Measurements from ENCODE around the gene ABHD11. TPM values are rescaled to one million over a fixed set of nuclear protein-coding genes. Genes with fewer than 3 reads are reported as not detected.
"Not testable (repeated sequence)": the region's sequence is repeated elsewhere in the genome, so short reads cannot be mapped to it uniquely, and the experiment has no call there.

Gene ABHD11
- total RNA-seq, 2 experiments from 2014 or later, result 8.5 to 11.5 TPM

DNA sequence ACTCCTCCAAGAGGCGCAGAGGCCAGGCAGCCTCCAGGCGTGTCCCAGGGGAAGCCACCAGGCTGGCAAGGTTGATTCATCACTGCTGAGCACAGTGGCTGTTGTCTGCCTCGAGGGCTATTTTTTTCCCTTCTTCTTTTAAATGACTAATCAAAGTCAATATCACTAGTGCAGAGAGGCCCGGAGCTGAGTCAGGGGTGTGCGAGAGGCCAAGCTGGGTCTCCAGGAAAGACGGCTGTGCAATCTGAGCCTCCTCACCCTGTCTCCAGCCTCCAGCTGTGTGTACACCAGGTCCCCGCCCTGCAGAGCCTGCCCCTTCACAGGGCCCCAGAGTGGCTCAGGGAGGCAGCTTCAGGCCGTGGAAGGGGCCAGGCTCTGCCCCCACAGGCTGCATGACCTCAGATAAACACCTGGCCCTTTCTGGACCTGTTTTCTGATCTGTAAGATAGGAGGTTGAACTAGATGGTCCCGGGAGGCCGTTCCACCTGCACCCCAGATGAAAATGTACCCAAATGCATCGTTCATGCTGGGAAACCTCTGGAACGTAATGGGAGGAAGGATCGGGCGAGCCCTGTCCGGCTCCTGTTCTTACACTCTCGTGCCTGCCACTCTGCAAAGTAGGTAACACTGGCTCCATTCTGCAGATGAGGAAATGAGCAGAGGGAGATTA is 22.8 kb downstream of the ABHD11 start:
- H3K9me3 Mint-ChIP-seq, result no peaks in the 10 kb centered on the region
- DNase-seq, result peak in 3 of 14 experiments; percentile 31 to 59 (median 35)
- no peaks in the 10 kb centered on the region for H3K36me3 Mint-ChIP-seq (ENCODE audit: low read depth)
- ATAC-seq (ENCODE audit: poor library complexity), result no peak
- CTCF ChIA-PET, result interaction anchor here (1.0 kb wide), 1 partner anchor 19 kb away, joined by 3 read pairs; no protein-coding TSS in a partner anchor
- POLR2A ChIA-PET, result no interaction called here
- peaks cover 16% of the 10 kb centered on the region for H3K4me1 Mint-ChIP-seq (ENCODE audit: low read depth)
- peaks cover 44% of the 10 kb centered on the region for H3K4me1 ChIP-seq (ENCODE audit: insufficient read depth, low read length)
- no peak overlapping the region for H3K4me3 ChIP-seq (ENCODE audit: low read length)
- H3K36me3 ChIP-seq (ENCODE audit: insufficient read depth, low read length), result peaks cover 3% of the 10 kb centered on the region
- TF ChIP-seq, protein P1, sequence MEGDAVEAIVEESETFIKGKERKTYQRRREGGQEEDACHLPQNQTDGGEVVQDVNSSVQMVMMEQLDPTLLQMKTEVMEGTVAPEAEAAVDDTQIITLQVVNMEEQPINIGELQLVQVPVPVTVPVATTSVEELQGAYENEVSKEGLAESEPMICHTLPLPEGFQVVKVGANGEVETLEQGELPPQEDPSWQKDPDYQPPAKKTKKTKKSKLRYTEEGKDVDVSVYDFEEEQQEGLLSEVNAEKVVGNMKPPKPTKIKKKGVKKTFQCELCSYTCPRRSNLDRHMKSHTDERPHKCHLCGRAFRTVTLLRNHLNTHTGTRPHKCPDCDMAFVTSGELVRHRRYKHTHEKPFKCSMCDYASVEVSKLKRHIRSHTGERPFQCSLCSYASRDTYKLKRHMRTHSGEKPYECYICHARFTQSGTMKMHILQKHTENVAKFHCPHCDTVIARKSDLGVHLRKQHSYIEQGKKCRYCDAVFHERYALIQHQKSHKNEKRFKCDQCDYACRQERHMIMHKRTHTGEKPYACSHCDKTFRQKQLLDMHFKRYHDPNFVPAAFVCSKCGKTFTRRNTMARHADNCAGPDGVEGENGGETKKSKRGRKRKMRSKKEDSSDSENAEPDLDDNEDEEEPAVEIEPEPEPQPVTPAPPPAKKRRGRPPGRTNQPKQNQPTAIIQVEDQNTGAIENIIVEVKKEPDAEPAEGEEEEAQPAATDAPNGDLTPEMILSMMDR (IDR thresholded peaks at IDR 0.05), result no peak
- no peak overlapping the region for H3K27ac ChIP-seq (ENCODE audit: low read depth in 1 of 2, low read length in 2 of 2)
- H3K9me3 ChIP-seq (ENCODE audit: control insufficient read depth in 1 of 2, insufficient read depth in 1 of 2, low read length in 2 of 2), result no peaks in the 10 kb centered on the region
- no peak overlapping the region for H3K4me3 Mint-ChIP-seq
- intact Hi-C loops (cut with DNase I, micrococcal nuclease), result loop anchor here in 1 of 2 experiments (5.0 kb wide), 1 partner anchor 888 kb away; the partner anchor contains the start of gene TYW1B
- peaks cover 4% of the 10 kb centered on the region for H3K27me3 Mint-ChIP-seq
- H3K27ac Mint-ChIP-seq, result no peak overlapping the region
- H3K27me3 ChIP-seq (ENCODE audit: control insufficient read depth in 1 of 2, insufficient read depth in 2 of 2, low read length in 2 of 2), result no peaks in the 10 kb centered on the region

DNA sequence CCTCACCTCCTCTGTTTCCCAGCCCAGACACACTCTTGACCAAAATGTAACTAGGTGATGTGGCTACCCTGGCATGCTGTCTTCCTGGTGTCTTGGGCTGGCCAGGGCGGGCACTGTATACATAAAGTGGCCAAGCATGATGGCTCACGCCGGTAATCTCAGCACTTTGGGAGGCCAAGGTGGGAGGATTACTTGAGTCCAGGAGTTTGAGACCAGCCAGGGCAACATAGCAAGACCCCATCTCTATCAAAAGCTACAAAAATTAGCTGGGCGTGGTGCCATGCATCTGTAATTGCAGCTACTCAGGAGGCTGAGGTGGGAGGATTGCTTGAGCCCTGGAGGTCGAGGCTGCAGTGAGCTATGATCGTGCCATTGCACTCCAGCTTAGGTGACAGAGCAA is 25.3 kb downstream of the ABHD11 start:
- H3K36me3 ChIP-seq (ENCODE audit: insufficient read depth, low read length); H3K27me3 ChIP-seq (ENCODE audit: control insufficient read depth in 1 of 2, insufficient read depth in 2 of 2, low read length in 2 of 2); intact Hi-C loops (cut with DNase I, micrococcal nuclease); H3K27ac ChIP-seq (ENCODE audit: low read depth in 1 of 2, low read length in 2 of 2); H3K27me3 Mint-ChIP-seq; DNase-seq; H3K4me3 ChIP-seq (ENCODE audit: low read length); CTCF ChIA-PET; H3K9me3 Mint-ChIP-seq; H3K36me3 Mint-ChIP-seq (ENCODE audit: low read depth); H3K9me3 ChIP-seq (ENCODE audit: control insufficient read depth in 1 of 2, insufficient read depth in 1 of 2, low read length in 2 of 2); H3K4me3 Mint-ChIP-seq; POLR2A ChIA-PET; H3K4me1 Mint-ChIP-seq (ENCODE audit: low read depth); H3K27ac Mint-ChIP-seq; ATAC-seq (ENCODE audit: poor library complexity): not testable (repeated sequence)
- peaks cover 27% of the 10 kb centered on the region for H3K4me1 ChIP-seq (ENCODE audit: insufficient read depth, low read length)

DNA sequence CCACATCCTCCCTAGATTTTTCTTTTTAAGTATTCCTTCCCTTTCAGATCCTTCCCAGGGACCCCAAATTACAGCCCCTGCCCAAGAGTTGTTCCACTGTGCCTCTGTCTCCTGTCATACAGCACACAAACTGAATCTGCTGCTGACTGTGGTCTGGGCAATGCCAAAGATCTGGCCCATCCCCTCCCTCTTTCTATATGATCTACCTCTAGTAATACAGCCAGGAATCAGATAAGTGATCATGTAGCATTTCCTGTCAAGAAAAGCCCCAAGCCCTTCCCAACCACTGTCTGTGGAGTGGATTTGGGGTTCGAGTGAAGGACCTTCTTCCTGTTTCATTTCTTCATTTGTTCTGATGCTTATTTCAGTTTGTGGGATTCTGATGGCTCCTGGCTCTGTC is 25.8 kb downstream of the ABHD11 start:
- no peak for DNase-seq
- POLR2A ChIA-PET, result no interaction called here
- no peak overlapping the region for H3K27ac Mint-ChIP-seq
- H3K4me1 Mint-ChIP-seq (ENCODE audit: low read depth), result peaks cover 3% of the 10 kb centered on the region
- H3K4me3 Mint-ChIP-seq, result peak overlapping the region; percentile 62
- no peaks in the 10 kb centered on the region for H3K9me3 Mint-ChIP-seq
- H3K27me3 Mint-ChIP-seq, result no peaks in the 10 kb centered on the region
- Histone ChIP-seq H3K4me3 (ENCODE audit: low read length) (no peak overlapping the region), H3K27me3 (ENCODE audit: control insufficient read depth in 1 of 2, insufficient read depth in 2 of 2, low read length in 2 of 2) (no peaks in the 10 kb centered on the region), H3K27ac (ENCODE audit: low read depth in 1 of 2, low read length in 2 of 2) (no peak overlapping the region), H3K9me3 (ENCODE audit: control insufficient read depth in 1 of 2, insufficient read depth in 1 of 2, low read length in 2 of 2) (no peaks in the 10 kb centered on the region), H3K36me3 (ENCODE audit: insufficient read depth, low read length) (peaks cover 6% of the 10 kb centered on the region), H3K4me1 (ENCODE audit: insufficient read depth, low read length) (peaks cover 22% of the 10 kb centered on the region)
- intact Hi-C loops (cut with DNase I, micrococcal nuclease), result no loop called here
- CTCF ChIA-PET, result no interaction called here
- TF ChIP-seq, protein P1 (IDR thresholded peaks at IDR 0.05), result no peak
- H3K36me3 Mint-ChIP-seq (ENCODE audit: low read depth), result no peaks in the 10 kb centered on the region
- no peak for ATAC-seq (ENCODE audit: poor library complexity)
